UCSD-AML1 (cell line): ENCODE data around the gene CACFD1.
"Not testable (repeated sequence)": the region's sequence is repeated elsewhere in the genome, so short reads cannot be mapped to it uniquely, and the experiment has no call there.

Source experiments
- DNase-seq: peaks from one replicate; lab custom pipeline; 2025; ENCODE audit not compliant: unreplicated experiment; lab: John Stamatoyannopoulos, UW

Gene CACFD1

GRCh38 chr9:133439337-133439736 is 20.4 kb upstream of the CACFD1 start:
- no peak for DNase-seq

GRCh38 chr9:133440874-133441273 is 18.9 kb upstream of the CACFD1 start:
- no peak for DNase-seq

GRCh38 chr9:133441571-133441970 is 18.2 kb upstream of the CACFD1 start:
- DNase-seq, result no peak

GRCh38 chr9:133443248-133443647 is 16.5 kb upstream of the CACFD1 start:
- no peak for DNase-seq

GRCh38 chr9:133443982-133444381 is 15.8 kb upstream of the CACFD1 start:
- DNase-seq, result no peak

GRCh38 chr9:133445293-133445969 is 14.3 kb upstream of the CACFD1 start:
- no peak for DNase-seq

GRCh38 chr9:133448487-133448972 is 11.2 kb upstream of the CACFD1 start:
- DNase-seq, result no peak

- DNase-seq, result no peak
Measured at GRCh38 chr9:133449760-133450159, 10.0 kb upstream of the CACFD1 start.

- DNase-seq, result not testable (repeated sequence)
Measured at GRCh38 chr9:133451865-133452264, 7.9 kb upstream of the CACFD1 start.

- no peak for DNase-seq
Measured at GRCh38 chr9:133452562-133452961, 7.2 kb upstream of the CACFD1 start.

- DNase-seq, result no peak
Measured at GRCh38 chr9:133453651-133454050, 6.1 kb upstream of the CACFD1 start.

- no peak for DNase-seq
Measured at GRCh38 chr9:133454325-133454724, 5.5 kb upstream of the CACFD1 start.

GRCh38 chr9:133454943-133455673 is 4.7 kb upstream of the CACFD1 start:
- no peak for DNase-seq

GRCh38 chr9:133455936-133456335 is 3.8 kb upstream of the CACFD1 start:
- DNase-seq, result no peak

GRCh38 chr9:133456409-133456808 is 3.4 kb upstream of the CACFD1 start:
- DNase-seq, result no peak

GRCh38 chr9:133457233-133457632 is 2.5 kb upstream of the CACFD1 start:
- DNase-seq, result no peak

- no peak for DNase-seq
Measured at GRCh38 chr9:133457748-133458147, 2.0 kb upstream of the CACFD1 start.

- DNase-seq, result peak; percentile 35
Measured at GRCh38 chr9:133458643-133459312, 1.0 kb upstream of the CACFD1 start.

- no peak for DNase-seq
Measured at GRCh38 chr9:133460405-133461175, 812 bp downstream of the CACFD1 start.

GRCh38 chr9:133461975-133462374 is 2.2 kb downstream of the CACFD1 start:
- DNase-seq, result no peak

- DNase-seq, result no peak
Measured at GRCh38 chr9:133463234-133463863, 3.6 kb downstream of the CACFD1 start.
